ENCODE data around the gene FARP2. TPM values are rescaled to one million over a fixed set of nuclear protein-coding genes. Genes with fewer than 3 reads are reported as not detected.
"Not testable (repeated sequence)": the region's sequence is repeated elsewhere in the genome, so short reads cannot be mapped to it uniquely, and the experiment has no call there.

The FARP2 gene
- total RNA-seq, 1 experiment from 2014 or later: 49.3 TPM

- RAD21 ChIA-PET (ENCODE audit: low non-redundant PET in 1 of 2, low total read pairs in 2 of 2, uncharacterized antibody in 2 of 2, unreplicated experiment in 2 of 2): interaction anchor here in 1 of 2 experiments (0.7 kb wide), 1 partner anchor 725 kb away, joined by 5 read pairs; no protein-coding TSS in a partner anchor
- peaks cover 0 to 9% of the 10 kb centered on the region in 2 experiments; a peak in 1 of 4 replicates for H3K36me3 ChIP-seq (ENCODE audit: control insufficient read depth in 1 of 2, insufficient read depth in 2 of 2, low read length in 2 of 2)
- no peaks in the 10 kb centered on the region for H3K9me3 ChIP-seq (ENCODE audit: control insufficient read depth in 1 of 2, insufficient read depth in 1 of 2, low read depth in 1 of 2, low read length in 2 of 2)
- DNase-seq (ENCODE audit: low read depth, low spot score) (no peak), ATAC-seq (no peak)
- TF ChIP-seq ELF1 (IDR thresholded peaks at IDR 0.05; ENCODE audit: borderline replicate concordance, low read depth) (no peak), TCF7L2 (IDR thresholded peaks at IDR 0.05; ENCODE audit: borderline replicate concordance, extremely low read depth, insufficient read depth, insufficient read length) (no peak), ZNF274 (IDR thresholded peaks at IDR 0.05; ENCODE audit: low read depth, low read length) (no peak), JUND (IDR thresholded peaks at IDR 0.05) (no peak), POLR2AphosphoS5 (IDR thresholded peaks at IDR 0.05; ENCODE audit: low read depth, low read length) (no peak), CEBPB (IDR thresholded peaks at IDR 0.05; ENCODE audit: low read depth) (no peak), EZH2 (IDR thresholded peaks at IDR 0.05) (no peak), ZFX (IDR thresholded peaks at IDR 0.05) (no peak), REST (IDR thresholded peaks at IDR 0.05; ENCODE audit: low read depth) (no peak), YY1 (IDR thresholded peaks at IDR 0.05; ENCODE audit: extremely low read depth, insufficient replicate concordance, low read depth, low read length) (no peak), FOSL1 (IDR thresholded peaks at IDR 0.05; ENCODE audit: low read depth) (no peak), RAD21 (IDR thresholded peaks at IDR 0.05; ENCODE audit: low read depth) (no peak), CBX3 (IDR thresholded peaks at IDR 0.05; ENCODE audit: low read depth) (no peak), SRF (IDR thresholded peaks at IDR 0.05; ENCODE audit: low read depth) (no peak), MAX (IDR thresholded peaks at IDR 0.05) (no peak), SIN3A (IDR thresholded peaks at IDR 0.05; ENCODE audit: low read depth) (no peak)
- CTCF ChIA-PET: no interaction called here
- BruUV-seq (replicated peaks): no TSS peak
- no peak overlapping the region for H3K4me3 ChIP-seq (replicated peaks in 1 of 2; ENCODE audit: low read depth in 1 of 2, low read length in 2 of 2)
- H2AFZ ChIP-seq (ENCODE audit: low read depth, low read length, poor library complexity, severe bottlenecking): no peak overlapping the region
- H3K27me3 ChIP-seq (ENCODE audit: insufficient read depth, low read length): no peaks in the 10 kb centered on the region
- intact Hi-C loops (cut with micrococcal nuclease): no loop called here
- peaks cover 8 to 10% of the 10 kb centered on the region in 2 experiments for H3K4me1 ChIP-seq (ENCODE audit: control insufficient read depth in 1 of 2, insufficient read depth in 2 of 2, low read length in 2 of 2)
- POLR2A ChIA-PET: no interaction called here
- H3K27ac ChIP-seq (ENCODE audit: low read depth, low read length): no peak overlapping the region
- peaks cover 61% of the 10 kb centered on the region for H3K79me2 ChIP-seq (ENCODE audit: insufficient read depth, low read length)
- H3K9me2 ChIP-seq (ENCODE audit: insufficient read depth): no peaks in the 10 kb centered on the region
- no peak overlapping the region for H3K9ac ChIP-seq (ENCODE audit: low read length)
- no peaks in the 10 kb centered on the region for H4K20me1 ChIP-seq (ENCODE audit: insufficient read depth)
- H3K4me2 ChIP-seq (ENCODE audit: low read length): no peak overlapping the region
These were observed 17.4 kb downstream of the FARP2 start for GRCh38 chr2:241373446-241373845.

- H3K9me3 ChIP-seq (ENCODE audit: control insufficient read depth in 1 of 2, insufficient read depth in 1 of 2, low read depth in 1 of 2, low read length in 2 of 2); BruUV-seq (replicated peaks); H4K20me1 ChIP-seq (ENCODE audit: insufficient read depth); H3K27me3 ChIP-seq (ENCODE audit: insufficient read depth, low read length); ATAC-seq; H3K9ac ChIP-seq (ENCODE audit: low read length); H3K27ac ChIP-seq (ENCODE audit: low read depth, low read length); POLR2A ChIA-PET; CTCF ChIA-PET; H3K4me3 ChIP-seq (replicated peaks in 1 of 2; ENCODE audit: low read depth in 1 of 2, low read length in 2 of 2); H3K4me2 ChIP-seq (ENCODE audit: low read length); DNase-seq (ENCODE audit: low read depth, low spot score); H2AFZ ChIP-seq (ENCODE audit: low read depth, low read length, poor library complexity, severe bottlenecking); H3K36me3 ChIP-seq (ENCODE audit: control insufficient read depth in 1 of 2, insufficient read depth in 2 of 2, low read length in 2 of 2); intact Hi-C loops (cut with micrococcal nuclease); H3K9me2 ChIP-seq (ENCODE audit: insufficient read depth): not testable (repeated sequence)
- RAD21 ChIA-PET (ENCODE audit: low non-redundant PET in 1 of 2, low total read pairs in 2 of 2, uncharacterized antibody in 2 of 2, unreplicated experiment in 2 of 2): interaction anchor here in 1 of 2 experiments (1.2 kb wide), 1 partner anchor 18 kb away, joined by 3 read pairs; no protein-coding TSS in a partner anchor
- Histone ChIP-seq H3K4me1 (ENCODE audit: control insufficient read depth in 1 of 2, insufficient read depth in 2 of 2, low read length in 2 of 2) (peaks cover 8 to 10% of the 10 kb centered on the region in 2 experiments), H3K79me2 (ENCODE audit: insufficient read depth, low read length) (peaks cover 60% of the 10 kb centered on the region)
These were observed 17.8 kb downstream of the FARP2 start for GRCh38 chr2:241373906-241374305.

All from HCT116 (cell line).